ENCODE data around the gene DNASE1L3.
A peak's percentile ranks its signal among the peaks of the same experiment; 100 is the strongest.

Gene DNASE1L3

DNA sequence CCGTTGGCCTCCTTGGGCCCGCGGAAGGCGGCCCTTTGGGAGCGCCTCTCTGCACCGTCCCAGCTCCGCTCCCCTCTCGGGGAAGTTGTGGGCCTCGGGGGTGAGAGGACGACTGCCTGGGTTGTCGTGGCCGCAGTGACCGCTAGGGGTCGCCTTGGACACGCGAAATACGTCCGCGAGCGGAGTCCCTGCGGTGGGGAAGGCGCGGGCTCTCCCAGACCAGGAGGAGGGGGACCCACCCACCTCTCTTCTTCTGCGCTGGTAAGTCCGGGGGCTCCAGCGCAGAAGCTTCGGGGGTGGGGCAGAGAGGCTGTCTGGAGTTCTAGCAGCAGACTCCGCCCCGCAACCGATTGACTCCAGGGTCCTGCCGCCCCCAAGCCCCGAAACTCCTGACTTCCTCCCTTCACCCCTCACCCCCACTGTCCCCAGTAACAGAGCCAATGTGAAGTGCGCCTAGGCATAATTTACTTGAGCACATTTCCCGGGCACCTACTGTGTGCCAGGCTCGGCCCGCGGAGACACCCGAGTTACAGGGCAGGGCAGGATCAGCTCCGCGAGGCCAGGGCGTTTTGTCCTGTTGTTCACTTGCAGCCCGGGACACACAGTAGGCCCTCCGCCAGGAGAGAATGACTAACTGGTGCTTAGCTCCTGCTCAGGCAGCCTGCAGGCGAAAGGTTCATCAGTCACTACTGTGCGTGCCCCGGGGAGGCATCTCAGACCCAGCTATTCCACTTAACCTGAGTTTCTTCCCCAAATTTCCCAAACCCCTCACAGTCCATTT is 32.8 kb downstream of the DNASE1L3 start:
- peak; percentile 85 for DNase-seq (ENCODE audit: low read depth)

- no peak for DNase-seq (ENCODE audit: low read depth)
These were observed 33.8 kb downstream of the DNASE1L3 start for GRCh38 chr3:58176827-58177489.

GRCh38 chr3:58176185-58176530 is 34.6 kb downstream of the DNASE1L3 start:
- DNase-seq (ENCODE audit: low read depth), result no peak

DNA sequence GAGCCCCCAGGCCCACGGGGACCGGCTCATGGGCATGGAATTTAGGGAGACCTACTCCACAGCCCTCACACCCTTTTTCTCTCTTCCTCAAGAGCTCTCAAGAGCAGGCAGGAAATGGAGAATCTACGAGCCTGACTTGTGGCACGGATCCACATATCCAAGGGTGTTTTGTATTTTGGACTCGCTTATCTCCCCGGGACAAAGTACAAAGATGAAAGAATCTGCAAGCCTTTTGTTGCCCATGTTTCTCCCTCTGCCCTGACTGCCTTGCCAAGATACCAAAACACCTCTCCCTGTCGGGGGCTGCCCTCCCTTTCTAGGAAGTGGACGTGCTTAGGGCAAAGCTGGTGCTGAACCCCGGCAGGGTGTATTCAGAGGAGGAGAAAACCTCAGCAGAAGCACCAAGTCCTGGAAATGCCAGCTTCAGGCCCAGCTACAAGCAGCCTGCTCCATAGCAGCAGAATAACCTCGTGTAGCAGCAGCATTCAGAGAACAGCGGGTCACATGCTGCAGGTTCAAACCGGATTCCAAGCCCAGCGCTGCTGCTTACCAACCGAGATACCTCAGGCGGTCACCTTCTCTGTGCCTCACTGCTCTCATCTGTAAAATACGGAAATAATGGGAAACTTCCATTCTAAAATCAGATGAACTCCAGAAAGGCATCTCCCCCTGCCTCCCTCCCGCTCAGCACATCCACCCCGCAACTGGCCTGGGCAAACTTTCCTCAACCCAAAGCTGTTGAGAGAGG is 35.2 kb downstream of the DNASE1L3 start:
- DNase-seq (ENCODE audit: low read depth), result no peak

DNA sequence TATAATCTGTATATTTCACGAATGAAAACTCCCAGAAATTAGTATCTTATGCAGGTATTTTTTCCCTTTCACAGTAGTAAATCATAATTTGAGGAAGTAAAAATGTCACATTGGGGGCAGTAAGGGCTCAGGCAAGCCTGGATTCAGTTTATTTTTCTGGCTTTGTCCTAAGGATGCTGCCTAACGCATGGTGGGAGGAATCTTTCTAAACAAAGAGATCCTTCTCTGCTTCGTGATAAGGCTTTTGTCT is 35.7 kb downstream of the DNASE1L3 start:
- no peak for DNase-seq (ENCODE audit: low read depth)

DNA sequence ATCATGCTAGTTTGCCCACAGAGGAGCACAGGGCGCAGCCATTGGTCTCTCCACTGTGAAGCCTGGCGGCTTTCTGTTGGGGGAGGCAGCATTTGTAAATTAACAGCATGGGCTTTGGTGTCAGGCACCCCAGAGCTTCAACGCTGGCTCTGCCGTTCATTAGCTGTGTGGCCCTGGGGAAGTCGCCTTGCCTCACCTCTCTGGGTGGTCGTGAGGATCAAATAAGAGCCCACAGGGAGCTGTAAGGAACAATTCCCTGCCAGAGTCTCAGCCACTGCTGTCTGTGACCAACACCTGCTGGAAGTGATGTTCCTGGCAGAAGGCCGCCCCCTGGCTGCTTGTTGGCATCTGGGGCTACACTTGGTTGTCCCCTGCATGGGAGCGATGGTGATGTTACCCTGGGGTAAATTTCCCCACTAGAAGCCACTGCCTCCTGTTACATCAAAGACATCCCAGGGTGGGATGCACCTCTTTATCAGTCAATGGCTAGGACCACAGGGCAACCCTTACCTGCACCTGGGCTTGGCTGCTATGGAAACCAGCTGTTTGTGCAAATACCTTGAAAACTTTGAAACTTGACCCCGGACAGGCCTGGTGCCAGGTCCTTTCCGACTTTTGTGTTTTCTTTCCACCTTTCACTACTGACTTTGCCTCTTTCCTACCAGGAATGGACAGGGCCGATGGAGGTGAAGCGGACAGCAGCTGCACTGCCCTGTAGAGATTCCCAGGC is 36.9 kb downstream of the DNASE1L3 start:
- peak; percentile 9 for DNase-seq (ENCODE audit: low read depth)

DNA sequence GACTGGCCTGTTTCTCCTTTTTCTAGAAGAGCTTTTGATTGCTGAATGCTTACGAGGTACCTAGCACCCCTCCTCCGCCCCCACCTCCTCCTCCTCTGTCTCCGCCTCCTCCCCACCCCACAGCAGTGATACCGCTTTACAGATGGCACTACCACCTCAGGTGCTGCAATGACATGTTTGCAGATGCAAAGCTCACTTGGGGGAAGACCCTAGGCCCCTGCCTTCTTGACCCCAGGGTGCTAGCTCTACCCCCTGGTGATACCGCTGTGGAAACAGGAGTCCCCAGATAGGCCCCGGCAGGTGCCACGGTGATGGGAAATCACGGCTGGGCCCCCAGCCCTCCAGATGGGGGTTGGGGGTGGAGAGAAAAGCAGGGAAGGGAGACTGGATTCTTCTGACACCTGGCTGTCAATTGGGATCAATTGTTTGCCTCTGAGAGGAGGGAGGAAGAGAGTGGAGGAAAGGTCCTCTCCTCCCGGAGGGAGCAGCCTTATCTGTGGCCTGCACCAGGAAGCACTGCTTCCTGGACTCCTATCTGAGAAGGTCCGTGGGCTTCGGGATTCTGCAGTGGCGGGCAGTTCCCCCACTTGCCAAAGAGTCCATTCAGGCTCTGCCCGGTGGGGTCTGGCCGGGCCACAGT is 37.6 kb downstream of the DNASE1L3 start:
- DNase-seq (ENCODE audit: low read depth), result no peak

GRCh38 chr3:58171126-58171525 is 39.6 kb downstream of the DNASE1L3 start:
- no peak for DNase-seq (ENCODE audit: low read depth)

GRCh38 chr3:58170376-58170775 is 40.4 kb downstream of the DNASE1L3 start:
- DNase-seq (ENCODE audit: low read depth), result no peak

DNA sequence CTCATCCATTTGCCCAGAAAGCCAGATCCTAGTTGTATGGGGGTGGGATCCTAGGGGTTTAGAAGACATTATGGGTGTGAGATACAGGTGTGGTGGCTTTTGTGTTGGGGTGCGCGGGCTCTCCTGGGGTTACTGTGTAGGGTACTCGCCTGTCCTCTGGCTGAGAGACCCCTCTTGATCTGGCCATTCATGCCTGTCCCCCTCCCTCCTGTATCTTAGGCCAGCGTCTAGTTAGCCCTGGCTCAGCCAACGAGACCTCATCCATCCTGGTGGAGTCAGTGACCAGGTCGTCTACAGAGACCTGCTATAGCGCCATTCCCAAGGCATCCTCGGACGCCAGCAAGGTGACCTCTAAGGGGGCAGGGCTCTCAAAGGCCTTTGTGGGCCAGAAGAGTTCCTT is 41.4 kb downstream of the DNASE1L3 start:
- DNase-seq (ENCODE audit: low read depth), result no peak

GRCh38 chr3:58168498-58168897 is 42.3 kb downstream of the DNASE1L3 start:
- no peak for DNase-seq (ENCODE audit: low read depth)

- DNase-seq (ENCODE audit: low read depth), result no peak
These were observed 43.1 kb downstream of the DNASE1L3 start for GRCh38 chr3:58167431-58168351.

DNA sequence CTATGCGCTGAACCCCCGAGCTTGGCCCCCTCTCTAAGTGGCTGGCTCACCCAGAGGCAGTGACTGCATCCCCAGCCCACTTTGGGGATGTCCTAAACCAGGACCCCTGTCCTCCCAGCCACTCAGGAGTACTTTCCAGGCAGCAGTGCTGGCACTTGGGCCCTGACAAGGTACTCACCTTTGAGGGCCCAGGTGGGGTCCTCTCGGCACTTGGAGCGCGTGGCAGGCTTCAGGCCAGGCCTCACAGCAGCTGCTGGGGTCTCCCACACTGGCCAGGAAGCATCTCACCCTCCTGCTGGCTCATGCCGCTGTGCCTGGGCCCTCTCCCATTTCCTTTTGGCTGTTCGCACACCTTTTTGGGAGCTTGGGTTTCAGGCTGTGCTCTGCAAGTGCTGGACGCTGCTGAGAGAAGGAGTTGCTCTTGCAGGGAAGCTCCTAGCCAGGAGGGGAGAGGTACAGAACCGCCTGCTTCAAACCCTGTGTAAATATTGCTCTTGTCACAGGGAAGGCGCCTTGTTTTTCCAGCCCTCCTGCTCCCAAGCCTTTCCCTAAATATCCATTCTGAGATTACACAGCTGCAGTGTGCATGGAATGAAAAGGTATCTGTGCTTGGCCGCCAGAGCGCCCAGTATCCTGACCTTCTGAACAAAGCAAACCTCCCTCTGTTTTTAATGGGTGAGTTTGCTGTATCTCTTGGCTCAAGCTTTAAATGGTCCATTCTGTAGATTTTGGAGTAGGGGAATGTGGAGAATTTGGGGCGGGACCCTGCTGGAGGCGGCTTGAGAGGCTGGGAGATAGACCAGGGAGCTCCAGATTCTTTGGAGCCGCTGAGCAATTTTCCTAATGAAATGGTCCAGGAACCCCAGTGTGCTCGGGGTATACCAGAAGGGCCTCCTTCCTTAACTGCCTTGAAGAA is 45.6 kb downstream of the DNASE1L3 start:
- DNase-seq (ENCODE audit: low read depth), result no peak

DNA sequence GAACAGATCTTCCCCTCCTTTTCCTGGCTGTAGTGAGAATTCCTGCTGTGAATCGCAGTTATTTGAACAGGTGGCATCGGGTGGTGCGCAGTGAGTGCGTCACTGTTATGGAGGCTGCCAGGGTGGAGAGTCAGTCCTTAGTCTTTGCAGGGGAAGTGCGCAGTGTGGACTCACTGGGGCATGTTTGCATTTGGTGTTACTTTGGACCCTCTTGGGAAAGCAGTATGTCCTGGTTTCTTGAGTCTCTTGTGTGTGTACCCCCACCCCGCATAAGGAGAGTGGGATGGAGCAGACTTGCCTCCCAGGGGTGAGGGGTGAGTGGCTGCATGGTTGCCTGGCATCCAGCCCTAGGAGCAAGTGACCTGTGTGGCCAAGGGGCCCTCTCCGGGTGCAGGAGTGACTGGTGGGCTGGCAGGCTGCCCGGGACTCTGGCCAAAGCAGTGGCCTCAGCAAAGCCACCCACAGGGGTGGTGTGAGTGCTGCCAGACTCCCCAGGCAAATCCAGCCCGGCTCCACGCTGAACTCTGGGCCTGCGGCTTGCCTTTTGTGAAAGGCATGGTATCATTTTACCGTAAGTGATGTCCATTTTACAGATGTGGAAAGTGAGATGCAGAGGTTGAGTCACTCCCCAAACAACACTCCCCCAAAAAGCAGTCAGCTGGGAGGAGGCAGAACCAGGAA is 46.4 kb downstream of the DNASE1L3 start:
- DNase-seq (ENCODE audit: low read depth), result no peak

GRCh38 chr3:58163234-58163633 is 47.5 kb downstream of the DNASE1L3 start:
- DNase-seq (ENCODE audit: low read depth), result no peak

GRCh38 chr3:58161435-58162398 is 49.1 kb downstream of the DNASE1L3 start:
- DNase-seq (ENCODE audit: low read depth), result no peak

DNA sequence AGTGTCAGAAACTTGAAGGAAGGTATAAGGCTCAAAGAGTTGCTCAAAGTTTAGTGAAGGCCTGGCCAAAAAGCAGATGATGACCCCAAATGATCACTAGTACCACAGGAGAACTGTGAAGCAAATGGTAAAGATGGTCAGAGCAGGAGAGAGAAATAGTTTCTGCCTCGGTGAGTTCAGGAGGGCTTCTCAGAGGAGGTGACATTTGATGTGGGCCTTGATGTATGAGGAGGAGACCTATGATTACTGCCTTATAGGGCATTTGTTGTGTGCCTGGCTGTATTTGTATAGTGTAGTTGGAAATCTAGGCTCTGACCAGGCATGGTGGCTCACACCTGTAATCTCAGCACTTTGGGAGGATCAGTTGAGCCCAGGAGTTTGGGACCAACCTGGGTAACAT is 50.4 kb downstream of the DNASE1L3 start:
- DNase-seq (ENCODE audit: low read depth), result no peak

DNA sequence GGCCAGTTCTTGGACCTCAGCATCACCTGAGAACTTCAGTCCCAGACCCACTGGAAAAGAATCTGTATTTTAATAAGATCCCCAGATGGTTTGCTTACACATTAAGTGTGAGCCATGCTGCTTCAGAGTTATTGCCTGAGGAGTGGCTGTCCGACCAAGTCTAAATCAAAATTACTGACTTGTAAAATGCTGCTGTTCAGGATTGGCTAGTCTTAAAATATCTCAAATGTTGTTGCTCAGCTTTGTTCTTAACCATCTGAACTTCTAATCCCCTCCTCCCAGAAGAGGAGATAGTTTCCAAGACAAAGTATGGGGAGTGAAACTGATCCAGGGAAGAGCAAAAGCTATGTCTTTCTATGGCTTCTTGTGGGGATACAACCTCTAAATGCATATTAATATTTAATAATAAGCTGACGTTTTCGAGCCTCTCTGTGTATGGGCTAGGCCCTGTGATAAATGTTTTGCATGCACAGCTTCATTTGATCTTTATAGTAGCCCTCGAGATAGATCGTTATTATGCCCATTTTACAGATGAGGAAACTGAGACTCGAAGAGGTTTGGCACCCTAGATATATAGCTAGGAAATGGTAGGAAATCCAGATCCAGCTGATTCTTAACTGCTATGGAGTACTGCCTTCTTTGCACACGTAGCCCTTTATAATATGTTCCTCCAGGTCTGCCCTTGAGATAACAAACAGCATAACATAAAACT is 52.2 kb downstream of the DNASE1L3 start:
- no peak for DNase-seq (ENCODE audit: low read depth)

Measured in stimulated activated CD4-positive, alpha-beta T cell treated with anti-CD3 and anti-CD28 coated beads, Interleukin-2, amount 100 ng/mL, for 4 hours (primary cell).